Fibroblast of the aortic adventitia (primary cell): ENCODE measurements around the gene MAGI2. TPM values are rescaled to one million over a fixed set of nuclear protein-coding genes. Genes with fewer than 3 reads are reported as not detected.

Source experiments
- DNase-seq: peaks from one replicate; pipeline ENCODE4 v3.0.0-alpha.2; 2010; ENCODE audit warnings: low read depth
- H3K4me3 ChIP-seq: 2 replicates; pipeline ENCODE4 v1.5.1; 2011; ENCODE audit warnings: low read depth, mild to moderate bottlenecking, control low read depth, low read length, moderate library complexity
- CTCF ChIP-seq: IDR thresholded peaks from 2 replicates; pipeline ENCODE4 v1.5.1; 2011; ENCODE audit warnings: mild to moderate bottlenecking, low read length, control low read depth, inconsistent platforms; ENCODE audit not compliant: insufficient read depth
- total RNA-seq: library from RNA; depleted of rRNA; stranded (reverse); fragments of >200 nt; gene quantifications from 2 replicates; pipeline ENCODE4 v1.2.3, GENCODE V29; 2012; ENCODE audit warnings: low replicate concordance

The MAGI2 gene
- total RNA-seq, 1 donor, result 25.5 TPM

GRCh38 chr7:78489476-78490240 is 963.8 kb downstream of the MAGI2 start:
- DNase-seq, result peak; percentile 6
- TF ChIP-seq CTCF, result no peak
- H3K4me3 ChIP-seq, result no peak overlapping the region

GRCh38 chr7:78487464-78487863 is 966.0 kb downstream of the MAGI2 start:
- no peak for TF ChIP-seq CTCF
- no peak overlapping the region for H3K4me3 ChIP-seq
- no peak for DNase-seq

GRCh38 chr7:78479348-78479747 is 974.1 kb downstream of the MAGI2 start:
- no peak overlapping the region for H3K4me3 ChIP-seq
- DNase-seq, result no peak
- TF ChIP-seq CTCF, result no peak

GRCh38 chr7:78476851-78477405 is 976.5 kb downstream of the MAGI2 start:
- TF ChIP-seq CTCF, result no peak

GRCh38 chr7:78473571-78474301 is 979.7 kb downstream of the MAGI2 start:
- no peak for DNase-seq
- no peak overlapping the region for H3K4me3 ChIP-seq

More at GRCh38 chr7:78476851-78477405, 976.5 kb downstream of the MAGI2 start:
- H3K4me3 ChIP-seq, result no peak overlapping the region
- DNase-seq, result no peak

GRCh38 chr7:78473021-78473420 is 980.4 kb downstream of the MAGI2 start:
- TF ChIP-seq CTCF, result no peak
- DNase-seq, result no peak
- H3K4me3 ChIP-seq, result no peak overlapping the region

More at GRCh38 chr7:78473571-78474301, 979.7 kb downstream of the MAGI2 start:
- TF ChIP-seq CTCF, result no peak
